Measurements from ENCODE around the gene PCDHGB6.
"Not testable (repeated sequence)": the region's sequence is repeated elsewhere in the genome, so short reads cannot be mapped to it uniquely, and the experiment has no call there.

Gene PCDHGB6

DNA sequence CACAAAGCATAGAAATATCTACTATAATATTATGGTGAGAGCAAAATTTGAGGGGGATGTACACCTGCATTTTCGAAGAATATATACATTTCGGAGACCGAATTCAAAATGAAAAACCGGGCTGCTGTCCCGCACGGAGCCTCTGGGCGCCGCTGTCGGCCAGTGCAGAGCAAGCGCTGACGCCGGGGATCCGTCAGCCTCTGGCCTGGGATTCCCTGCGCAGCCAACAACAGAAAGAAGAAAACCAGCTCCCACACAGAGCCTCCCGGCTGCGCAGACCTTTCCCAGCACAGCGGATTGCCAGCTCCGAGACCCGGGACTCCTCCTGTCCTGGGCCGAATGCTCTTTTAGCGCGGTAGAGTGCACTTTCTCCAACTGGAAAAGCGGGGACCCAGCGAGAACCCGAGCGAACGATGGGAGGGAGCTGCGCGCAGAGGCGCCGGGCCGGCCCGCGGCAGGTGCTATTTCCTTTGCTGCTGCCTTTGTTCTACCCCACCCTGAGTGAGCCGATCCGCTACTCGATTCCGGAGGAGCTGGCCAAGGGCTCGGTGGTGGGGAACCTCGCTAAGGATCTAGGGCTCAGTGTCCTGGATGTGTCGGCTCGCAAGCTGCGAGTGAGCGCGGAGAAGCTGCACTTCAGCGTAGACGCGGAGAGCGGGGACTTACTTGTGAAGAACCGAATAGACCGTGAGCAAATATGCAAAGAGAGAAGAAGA, at the start of gene PCDHGB6:
Gene PCDHGB6, plus strand, starts transcription at position 232 of the 716 bp plus-strand sequence. Its CDS starts 182 bp downstream, at position 414.
- H3K4me3 ChIP-seq (ENCODE audit: insufficient read depth, low read length, poor library complexity, severe bottlenecking); H4K20me1 ChIP-seq (ENCODE audit: low read depth, low read length); H3F3A ChIP-seq (ENCODE audit: insufficient read depth); H3K79me2 ChIP-seq (ENCODE audit: insufficient read depth, low read length); H3K27me3 ChIP-seq (ENCODE audit: low read length); H3K9me2 ChIP-seq (replicated peaks; ENCODE audit: insufficient read depth, low read length); H3K27ac ChIP-seq (ENCODE audit: low read depth, low read length); H2AFZ ChIP-seq (ENCODE audit: low read depth, low read length, severe bottlenecking); H3K9ac ChIP-seq (ENCODE audit: low read length); H3K4me2 ChIP-seq (ENCODE audit: low read depth, low read length, poor library complexity, severe bottlenecking): not testable (repeated sequence)
- Histone ChIP-seq H3K36me3 (ENCODE audit: low read length) (peaks cover 12% of the 10 kb centered on the region), H3K9me3 (ENCODE audit: insufficient read depth, low read length) (peaks cover 23% of the 10 kb centered on the region; the same call in 1 of the 2 replicates)

DNA sequence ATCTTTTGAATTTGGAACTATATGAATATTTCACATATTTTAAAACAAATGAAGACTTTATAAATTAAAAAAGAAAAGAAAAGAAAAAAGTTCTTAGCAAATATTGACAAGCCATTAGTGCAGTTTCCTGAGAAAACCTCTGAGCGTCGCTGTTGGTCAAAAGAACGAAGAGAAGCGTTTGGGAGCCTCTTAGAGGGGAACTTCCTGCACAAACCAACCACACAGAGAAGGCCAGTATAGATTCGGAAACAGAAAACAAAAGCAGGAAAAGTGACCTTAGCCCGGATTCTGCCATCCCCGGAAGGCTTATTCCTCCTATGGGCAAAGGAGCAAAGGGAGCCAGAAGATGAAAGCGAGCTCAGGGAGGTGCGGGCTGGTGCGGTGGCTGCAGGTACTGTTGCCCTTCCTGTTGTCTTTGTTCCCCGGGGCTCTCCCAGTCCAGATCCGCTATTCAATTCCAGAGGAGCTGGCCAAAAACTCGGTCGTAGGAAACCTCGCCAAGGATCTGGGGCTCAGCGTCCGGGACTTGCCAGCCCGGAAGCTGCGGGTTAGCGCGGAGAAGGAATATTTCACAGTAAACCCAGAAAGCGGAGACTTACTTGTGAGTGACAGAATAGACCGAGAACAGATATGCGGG, 47.9 kb upstream of the PCDHGB6 start, which contains the start of gene PCDHGB2:
Gene PCDHGB2, plus strand, starts transcription at position 205 of the 637 bp plus-strand sequence. Its CDS starts 142 bp downstream, at position 347.
- peak within 1 kb of the TSS; percentile 58 for H3K9ac ChIP-seq (ENCODE audit: low read length)
- H3K9me3 ChIP-seq (ENCODE audit: insufficient read depth, low read length), result peaks cover 27% of the 10 kb centered on the region; the same call in 1 of the 2 replicates
- peak within 1 kb of the TSS; percentile 65 for H3K4me3 ChIP-seq (ENCODE audit: insufficient read depth, low read length, poor library complexity, severe bottlenecking)
- peaks cover 4% of the 10 kb centered on the region; the same call in 1 of the 2 replicates for H3F3A ChIP-seq (ENCODE audit: insufficient read depth)
- H3K27me3 ChIP-seq (ENCODE audit: low read length), result no peaks in the 10 kb centered on the region
- H2AFZ ChIP-seq (ENCODE audit: low read depth, low read length, severe bottlenecking), result peak within 1 kb of the TSS; percentile 89
- peaks cover 10% of the 10 kb centered on the region; the same call in 1 of the 2 replicates for H3K36me3 ChIP-seq (ENCODE audit: low read length)
- H4K20me1 ChIP-seq (ENCODE audit: low read depth, low read length), result no peaks in the 10 kb centered on the region
- 0 out of 2 replicates have a peak within 1 kb of the TSS, but pooled peaks have one; percentile 17 for H3K27ac ChIP-seq (ENCODE audit: low read depth, low read length)
- H3K79me2 ChIP-seq (ENCODE audit: insufficient read depth, low read length), result no peaks in the 10 kb centered on the region
- no peak for TF ChIP-seq EZH2phosphoT487 (conservative IDR thresholded peaks at IDR 0.05; ENCODE audit: low read length)
- TF ChIP-seq, protein P1, sequence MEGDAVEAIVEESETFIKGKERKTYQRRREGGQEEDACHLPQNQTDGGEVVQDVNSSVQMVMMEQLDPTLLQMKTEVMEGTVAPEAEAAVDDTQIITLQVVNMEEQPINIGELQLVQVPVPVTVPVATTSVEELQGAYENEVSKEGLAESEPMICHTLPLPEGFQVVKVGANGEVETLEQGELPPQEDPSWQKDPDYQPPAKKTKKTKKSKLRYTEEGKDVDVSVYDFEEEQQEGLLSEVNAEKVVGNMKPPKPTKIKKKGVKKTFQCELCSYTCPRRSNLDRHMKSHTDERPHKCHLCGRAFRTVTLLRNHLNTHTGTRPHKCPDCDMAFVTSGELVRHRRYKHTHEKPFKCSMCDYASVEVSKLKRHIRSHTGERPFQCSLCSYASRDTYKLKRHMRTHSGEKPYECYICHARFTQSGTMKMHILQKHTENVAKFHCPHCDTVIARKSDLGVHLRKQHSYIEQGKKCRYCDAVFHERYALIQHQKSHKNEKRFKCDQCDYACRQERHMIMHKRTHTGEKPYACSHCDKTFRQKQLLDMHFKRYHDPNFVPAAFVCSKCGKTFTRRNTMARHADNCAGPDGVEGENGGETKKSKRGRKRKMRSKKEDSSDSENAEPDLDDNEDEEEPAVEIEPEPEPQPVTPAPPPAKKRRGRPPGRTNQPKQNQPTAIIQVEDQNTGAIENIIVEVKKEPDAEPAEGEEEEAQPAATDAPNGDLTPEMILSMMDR (IDR thresholded peaks at IDR 0.05; ENCODE audit: insufficient read depth, low read length, poor library complexity, severe bottlenecking), result peak; percentile 76
- H3K9me2 ChIP-seq (replicated peaks; ENCODE audit: insufficient read depth, low read length), result no peaks in the 10 kb centered on the region
- peak within 1 kb of the TSS; percentile 58 for H3K4me2 ChIP-seq (ENCODE audit: low read depth, low read length, poor library complexity, severe bottlenecking)

DNA sequence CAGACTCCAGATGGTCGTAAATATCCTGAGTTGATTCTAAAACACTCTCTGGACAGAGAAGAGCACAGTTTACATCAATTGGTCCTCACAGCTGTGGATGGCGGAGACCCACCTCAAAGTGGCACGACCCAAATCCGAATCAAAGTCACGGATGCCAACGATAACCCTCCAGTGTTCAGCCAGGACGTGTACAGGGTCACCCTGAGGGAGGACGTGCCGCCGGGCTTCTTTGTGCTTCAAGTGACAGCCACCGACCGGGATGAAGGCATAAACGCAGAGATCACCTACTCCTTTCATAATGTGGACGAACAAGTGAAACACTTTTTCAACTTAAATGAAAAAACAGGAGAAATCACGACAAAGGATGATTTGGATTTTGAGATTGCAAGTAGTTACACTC, 47.1 kb upstream of the PCDHGB6 start:
- Histone ChIP-seq H3K9me2 (replicated peaks; ENCODE audit: insufficient read depth, low read length) (no peaks in the 10 kb centered on the region), H3K27me3 (ENCODE audit: low read length) (no peaks in the 10 kb centered on the region), H3K36me3 (ENCODE audit: low read length) (peaks cover 10% of the 10 kb centered on the region; the same call in 1 of the 2 replicates), H3K79me2 (ENCODE audit: insufficient read depth, low read length) (no peaks in the 10 kb centered on the region), H3K9me3 (ENCODE audit: insufficient read depth, low read length) (peaks cover 32% of the 10 kb centered on the region; the same call in 1 of the 2 replicates), H4K20me1 (ENCODE audit: low read depth, low read length) (no peaks in the 10 kb centered on the region), H3K4me2 (ENCODE audit: low read depth, low read length, poor library complexity, severe bottlenecking) (peak overlapping the region; percentile 58), H3F3A (ENCODE audit: insufficient read depth) (peaks cover 4% of the 10 kb centered on the region; the same call in 1 of the 2 replicates), H3K4me3 (ENCODE audit: insufficient read depth, low read length, poor library complexity, severe bottlenecking) (peak overlapping the region; percentile 65), H3K9ac (ENCODE audit: low read length) (no peak overlapping the region), H3K27ac (ENCODE audit: low read depth, low read length) (no peak overlapping the region), H2AFZ (ENCODE audit: low read depth, low read length, severe bottlenecking) (no peak overlapping the region)
- no peak for TF ChIP-seq EZH2phosphoT487 (conservative IDR thresholded peaks at IDR 0.05; ENCODE audit: low read length)
- TF ChIP-seq, protein P1 (IDR thresholded peaks at IDR 0.05; ENCODE audit: insufficient read depth, low read length, poor library complexity, severe bottlenecking), result no peak

Measured in SU-DHL-6 (cell line).